CD4-positive, alpha-beta T cell treated with Interleukin-2 at 100 ng/mL for 4 hours (primary cell): ENCODE measurements around the gene PACS2.
"Not testable (repeated sequence)": the region's sequence is repeated elsewhere in the genome, so short reads cannot be mapped to it uniquely, and the experiment has no call there.

Source experiments
- DNase-seq: peaks from one replicate; pipeline ENCODE4 v3.0.0-alpha.2; 2020; ENCODE audit warnings: low spot score

Gene PACS2

DNA sequence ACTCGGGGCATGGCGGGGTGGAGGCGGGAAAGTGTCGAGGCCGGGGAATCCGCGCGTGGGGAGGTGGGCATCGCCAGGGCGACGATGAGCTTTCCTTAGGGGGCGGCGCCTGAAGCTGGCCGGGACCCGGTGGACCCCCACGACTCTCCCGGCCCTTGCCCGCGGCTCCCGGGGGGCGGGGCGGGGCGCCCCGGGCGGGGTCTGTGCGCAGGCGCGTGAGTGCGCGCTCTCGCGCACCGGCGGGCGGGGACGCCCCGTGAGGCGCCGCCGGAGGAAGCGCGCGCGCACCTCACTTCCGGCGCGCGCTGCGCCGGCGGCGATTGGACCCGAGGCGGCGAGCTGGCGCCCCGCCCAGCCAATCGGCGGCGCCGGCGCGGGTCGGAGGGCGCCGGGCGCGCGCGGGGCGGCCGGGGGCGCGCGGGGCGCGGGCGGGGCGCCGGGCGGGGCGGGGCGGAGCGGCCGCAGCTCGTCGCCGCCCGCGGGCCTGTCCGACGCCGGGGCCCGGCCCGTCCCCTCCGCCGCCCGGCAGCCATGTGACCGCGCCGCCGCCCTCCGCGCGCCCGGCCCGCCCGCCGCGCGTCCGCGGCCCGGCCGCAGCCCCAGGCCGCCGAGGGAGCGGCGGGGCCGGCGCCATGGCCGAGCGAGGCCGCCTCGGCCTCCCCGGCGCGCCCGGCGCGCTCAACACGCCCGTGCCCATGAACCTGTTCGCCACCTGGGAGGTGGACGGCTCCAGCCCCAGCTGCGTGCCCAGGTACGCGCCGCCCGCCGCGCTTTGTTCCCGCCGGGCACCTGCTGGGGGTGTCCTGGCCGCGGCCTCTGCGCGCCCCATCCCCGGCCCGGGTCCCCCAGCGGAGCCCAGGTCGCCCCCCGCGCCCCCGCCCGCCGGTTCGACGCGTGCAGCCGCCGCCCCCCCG lies at the start of gene PACS2:
PACS2 (plus strand) TSS at position 462 of the 914 bp plus-strand sequence; CDS start at position 633, 171 bp downstream.
- DNase-seq, result peak; percentile 74

DNA sequence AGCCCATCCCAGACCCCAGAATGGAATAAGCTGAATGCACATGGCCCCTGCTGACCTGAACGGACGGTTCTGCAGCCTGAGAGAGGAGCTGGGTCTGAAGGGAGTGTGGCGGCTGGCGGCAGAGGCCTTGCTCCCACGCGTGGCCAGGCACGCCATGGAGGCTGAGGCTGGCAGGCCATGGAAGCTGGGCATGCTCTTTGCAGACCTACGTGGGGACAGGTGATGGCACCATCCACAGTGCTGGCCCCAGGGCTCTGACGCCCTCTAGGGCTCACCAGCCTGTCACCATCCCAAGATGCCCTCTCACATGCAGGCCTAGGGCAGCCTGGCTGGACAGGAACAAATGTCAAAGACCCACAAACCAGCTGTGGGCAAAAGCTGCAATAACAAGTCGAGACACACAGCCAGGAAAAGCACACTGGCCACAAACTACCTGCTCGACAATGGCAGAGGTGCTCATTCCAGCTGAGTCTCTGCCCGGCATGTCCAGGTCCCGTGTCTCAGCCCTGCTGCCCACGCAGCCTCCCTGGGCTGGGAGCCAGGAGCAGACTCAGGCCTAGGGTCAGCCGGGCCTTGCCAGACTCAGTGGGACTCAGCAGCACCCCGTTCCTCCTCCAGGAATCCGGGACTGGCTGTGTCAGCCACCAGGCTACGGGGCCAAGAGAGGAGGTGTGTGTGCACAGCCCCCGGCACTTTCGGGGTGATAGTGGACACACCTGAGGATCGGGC lies 46.6 kb upstream of the PACS2 start:
- DNase-seq, result no peak

DNA sequence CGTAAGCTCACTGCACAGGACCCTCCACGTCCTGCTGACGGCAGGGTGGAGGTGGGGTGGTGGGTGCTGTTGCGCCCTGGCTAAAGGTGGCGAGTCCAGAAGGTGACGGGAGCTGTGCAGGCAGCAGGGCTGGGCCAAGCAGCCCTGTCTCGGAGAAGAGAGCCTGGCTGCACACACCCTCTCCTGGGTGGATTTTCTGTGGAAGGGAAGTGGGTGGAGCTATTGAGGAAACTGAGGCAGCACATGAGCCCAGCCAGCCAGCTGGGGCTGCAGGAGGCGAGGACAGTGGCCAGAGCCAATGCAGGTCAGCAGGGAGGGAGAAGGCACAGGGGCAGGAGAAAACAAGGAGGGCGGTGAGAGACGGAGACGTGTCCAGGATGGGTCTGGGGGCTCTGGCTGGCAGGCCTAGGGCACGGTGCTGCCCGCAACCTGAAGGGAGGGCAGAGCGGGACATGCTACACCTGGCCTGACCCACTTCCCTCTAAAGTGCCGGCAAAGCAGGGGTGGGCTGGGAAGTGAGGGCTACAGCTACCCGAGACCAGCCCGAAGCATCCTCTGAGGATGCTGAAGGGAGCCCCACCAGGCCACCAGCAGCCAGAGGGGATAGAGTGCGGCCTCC lies 45.7 kb upstream of the PACS2 start:
- DNase-seq, result no peak

DNA sequence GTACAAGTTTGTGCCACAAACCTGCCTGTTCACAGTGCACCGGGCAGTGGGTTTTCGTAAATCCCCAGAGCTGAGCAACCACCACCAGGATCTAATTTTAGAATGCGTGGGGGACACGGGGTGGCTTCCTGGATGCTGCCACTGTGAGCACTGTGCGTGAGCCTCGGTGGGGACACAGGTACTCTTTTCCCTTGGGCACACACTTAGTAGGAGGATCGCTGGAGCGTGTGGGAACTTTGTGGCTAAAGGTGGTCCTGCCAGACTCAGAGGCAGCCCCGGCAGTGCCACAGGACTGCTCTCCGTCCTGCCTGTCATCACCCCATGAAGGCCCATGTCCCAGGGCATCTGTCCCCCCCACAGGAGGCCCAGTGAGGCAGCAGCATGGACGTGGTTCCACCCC lies 45.1 kb upstream of the PACS2 start:
- no peak for DNase-seq

DNA sequence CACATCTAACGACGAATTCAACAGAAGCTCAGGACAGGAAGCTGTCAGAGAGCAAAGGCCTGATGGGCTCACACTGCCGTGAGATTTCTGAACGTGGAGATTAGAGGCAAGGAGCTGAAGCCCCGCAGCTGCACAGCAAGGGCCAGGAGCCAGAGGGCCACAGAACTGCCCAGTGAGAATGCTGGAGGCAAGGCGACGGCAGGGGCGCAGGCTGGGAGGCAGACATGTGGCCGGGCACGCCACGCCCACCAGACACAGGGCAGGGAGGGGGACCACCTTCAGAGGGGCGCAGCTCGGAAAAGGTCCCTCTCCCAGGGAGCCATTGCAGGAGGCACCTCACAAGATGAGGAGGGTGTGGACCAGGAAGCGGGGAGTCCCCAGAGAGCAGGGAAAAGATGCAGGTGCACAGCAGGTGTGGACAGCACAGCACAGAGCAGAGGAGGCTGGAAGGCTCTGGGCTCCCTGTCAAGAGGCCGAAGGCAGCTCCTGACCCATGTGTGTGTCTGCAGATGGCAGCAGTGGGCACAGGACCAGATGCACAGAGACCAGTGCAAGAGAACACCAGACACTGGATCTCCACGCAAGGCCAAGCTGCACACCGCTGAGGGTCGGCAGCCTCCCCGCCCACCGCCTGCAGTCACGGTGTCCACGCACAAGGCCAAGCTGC lies 43.2 kb upstream of the PACS2 start:
- no peak for DNase-seq

DNA sequence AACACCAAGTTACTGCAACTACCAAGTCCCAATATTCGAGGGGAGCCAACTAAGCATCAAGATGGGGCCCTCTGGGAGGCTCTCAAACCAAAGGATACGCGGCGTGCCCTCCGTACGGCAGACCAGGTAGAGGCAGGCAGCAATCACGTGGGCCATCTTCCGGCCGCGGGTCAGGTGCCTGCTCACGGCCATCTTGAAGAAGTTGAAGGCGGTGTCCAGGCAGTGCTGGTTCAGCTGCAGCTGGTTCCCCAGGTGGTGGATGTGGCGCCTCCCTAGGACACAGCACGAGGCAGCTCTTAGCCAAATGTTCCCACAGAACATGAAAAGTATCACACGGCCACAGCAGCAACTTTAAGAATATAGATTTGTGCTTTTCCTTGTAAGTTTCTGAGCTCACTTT lies 41.9 kb upstream of the PACS2 start:
- DNase-seq, result no peak

DNA sequence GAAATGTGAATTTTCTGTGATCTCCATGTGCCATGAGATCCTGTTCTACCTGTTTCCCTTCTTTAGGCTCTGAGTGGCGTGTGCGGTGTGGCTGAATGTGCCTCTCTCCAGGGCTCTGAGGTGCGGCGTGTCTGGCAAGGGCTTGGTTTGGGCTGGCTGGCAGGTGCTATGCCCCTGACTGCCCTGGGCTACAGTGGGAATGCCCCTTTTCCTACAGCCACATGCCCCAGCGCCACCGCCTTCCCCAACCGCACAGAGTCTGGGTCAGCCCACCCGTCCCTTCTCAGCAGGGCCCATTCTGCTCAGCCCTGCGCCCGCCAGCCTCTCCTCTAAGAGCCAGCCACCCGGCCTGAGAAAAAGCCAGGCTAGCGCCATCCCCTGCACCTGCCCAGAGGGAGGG lies 41.5 kb upstream of the PACS2 start:
- no peak for DNase-seq

DNA sequence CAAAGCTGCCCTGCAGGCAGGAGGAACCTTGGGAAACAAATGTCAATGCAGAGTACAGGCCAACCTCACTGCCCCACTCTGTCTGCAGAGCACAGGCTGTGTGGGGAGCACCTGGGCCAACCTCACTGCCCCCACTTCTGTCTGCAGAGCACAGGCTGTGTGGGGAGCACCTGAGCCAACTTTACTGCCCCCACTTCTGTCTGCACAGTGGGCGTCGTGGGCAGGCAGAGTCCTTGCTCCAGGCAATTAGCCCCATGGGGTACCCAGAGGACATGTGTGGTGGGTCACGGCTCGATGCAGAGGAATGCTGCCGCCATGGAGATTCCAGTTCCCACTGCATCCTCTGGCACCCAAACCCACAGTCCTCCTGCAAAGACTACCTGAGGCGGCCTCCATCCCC lies 39.9 kb upstream of the PACS2 start:
- DNase-seq, result no peak

DNA sequence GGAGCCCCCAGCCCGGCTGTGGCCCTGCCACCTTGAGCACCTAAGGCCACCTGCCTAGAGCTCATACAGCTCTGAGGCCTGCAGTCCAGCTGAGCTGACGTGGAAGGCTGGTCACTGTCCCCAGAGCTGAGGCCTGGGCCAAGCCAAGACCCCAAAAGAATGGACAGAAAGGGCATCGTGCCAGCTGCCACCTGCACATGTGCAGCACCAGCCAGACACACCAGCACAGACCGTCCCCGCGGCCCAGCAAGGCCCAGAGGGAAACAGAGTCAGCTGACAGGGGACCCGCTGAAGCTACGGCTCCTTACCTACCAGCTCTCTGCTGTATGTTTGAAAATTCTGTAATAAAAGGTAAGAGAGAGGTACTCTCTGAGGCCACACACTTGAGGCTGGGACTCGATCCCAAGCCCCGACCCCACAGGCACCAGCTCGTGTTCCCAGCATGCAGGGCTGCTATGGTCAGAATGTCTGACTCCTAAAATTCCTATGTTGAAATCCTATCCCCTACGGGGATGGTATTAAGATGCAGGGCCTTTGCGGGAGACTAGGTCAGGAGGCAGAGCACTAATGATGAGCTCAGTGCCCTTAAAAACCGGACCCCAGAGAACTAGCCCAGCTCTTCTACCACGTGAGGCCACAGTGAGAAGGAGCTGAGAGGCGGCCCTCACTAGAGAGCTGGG lies 39.1 kb upstream of the PACS2 start:
- DNase-seq, result no peak

DNA sequence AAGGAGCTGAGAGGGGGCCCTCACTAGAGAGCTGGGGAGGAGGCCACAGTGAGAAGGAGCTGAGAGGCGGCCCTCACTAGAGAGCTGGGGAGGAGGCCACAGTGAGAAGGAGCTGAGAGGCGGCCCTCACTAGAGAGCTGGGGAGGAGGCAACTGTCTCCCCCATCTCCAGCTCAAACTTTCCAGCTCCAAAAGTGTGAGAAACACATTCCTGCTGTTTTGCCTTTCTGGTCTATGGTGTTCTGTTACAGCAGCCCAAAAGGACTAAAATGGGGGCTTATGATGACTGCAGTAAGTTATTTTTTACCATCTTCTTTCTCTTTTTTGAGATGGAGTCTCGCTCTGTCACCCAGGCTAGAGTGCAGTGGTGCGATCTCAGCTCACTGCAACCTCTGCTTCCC lies 37.1 kb upstream of the PACS2 start:
- DNase-seq, result not testable (repeated sequence)

DNA sequence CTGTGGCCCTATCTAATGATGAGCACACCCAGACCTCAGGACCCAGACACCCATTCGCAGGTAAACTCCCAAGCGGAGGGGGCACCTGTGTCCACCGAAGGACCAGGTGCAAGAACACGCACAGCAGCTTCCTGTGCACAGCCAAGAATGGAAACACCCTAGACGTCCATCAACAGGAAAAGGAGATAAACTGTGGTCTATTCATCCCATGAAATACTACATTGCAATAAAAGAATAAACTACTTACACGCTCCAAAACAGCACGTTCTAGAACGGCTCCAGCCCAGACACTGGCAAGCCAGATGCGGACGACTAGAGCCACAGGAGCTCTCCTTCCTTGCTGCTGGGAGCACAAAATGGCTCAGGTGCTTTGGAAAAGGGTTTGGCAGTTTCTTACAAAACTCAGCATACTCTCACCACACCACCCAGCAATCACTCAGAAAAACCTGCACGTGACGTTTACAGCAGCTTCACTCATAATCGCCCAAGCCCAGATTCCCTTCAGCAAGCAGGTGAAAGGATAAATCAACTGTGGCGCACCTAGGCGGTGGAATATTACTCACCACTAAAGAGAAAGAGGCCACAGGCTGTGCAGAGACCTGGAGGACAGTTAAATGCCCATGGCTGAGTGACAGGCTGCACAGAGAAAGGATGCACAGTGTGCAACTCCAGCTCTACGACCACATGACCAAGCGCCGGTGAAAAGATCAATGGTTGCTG lies 34.7 kb upstream of the PACS2 start:
- no peak for DNase-seq

DNA sequence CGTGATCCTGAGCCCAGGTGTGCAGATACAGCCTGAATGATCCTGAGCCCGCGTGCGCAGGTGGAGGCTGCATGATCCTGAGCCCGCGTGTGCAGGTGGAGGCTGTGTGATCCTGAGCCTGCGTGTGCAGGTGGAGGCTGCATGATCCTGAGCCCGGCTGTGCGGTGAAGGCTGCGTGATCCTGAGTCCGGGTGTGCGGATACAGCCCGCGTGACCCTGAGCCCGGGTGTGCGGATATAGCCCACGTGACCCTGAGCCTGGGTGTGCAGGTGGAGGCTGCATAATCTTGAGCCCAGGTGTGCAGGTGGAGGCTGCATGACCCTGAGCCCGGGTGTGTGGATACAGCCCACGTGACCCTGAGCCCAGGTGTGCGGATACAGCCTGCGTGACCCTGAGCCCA lies 34.0 kb upstream of the PACS2 start:
- no peak for DNase-seq

DNA sequence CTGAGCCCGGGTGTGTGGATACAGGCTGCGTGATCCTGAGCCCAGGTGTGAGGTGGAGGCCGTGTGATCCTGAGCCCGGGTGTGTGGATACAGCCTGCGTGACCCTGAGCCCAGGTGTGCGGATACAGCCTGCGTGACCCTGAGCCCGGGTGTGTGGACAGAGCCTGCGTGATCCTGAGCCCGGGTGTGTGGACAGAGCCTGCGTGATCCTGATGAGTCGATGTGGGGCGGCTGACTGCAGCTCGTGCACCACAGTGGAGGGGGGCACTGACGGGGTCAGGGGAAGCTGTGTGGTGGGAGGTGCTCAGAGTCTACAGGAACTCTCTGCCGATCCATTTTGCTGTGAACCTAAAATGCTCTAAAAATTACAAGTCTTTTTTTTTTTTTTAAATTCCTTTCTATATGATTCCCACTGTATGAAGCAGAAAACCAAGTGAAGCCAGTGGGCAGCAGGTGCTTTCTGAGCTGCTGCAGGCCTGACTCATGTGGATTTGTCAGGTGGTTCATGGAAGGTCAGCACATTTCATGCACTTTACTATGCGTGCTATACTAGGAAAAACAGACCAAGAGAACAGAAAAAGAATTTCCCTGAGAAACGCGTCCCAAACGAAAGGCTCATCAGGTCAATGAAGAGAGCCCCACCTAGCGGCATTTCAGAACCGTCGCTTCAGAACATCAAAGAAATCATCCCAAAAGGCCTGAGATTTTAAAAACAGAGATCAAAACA lies 33.0 kb upstream of the PACS2 start:
- DNase-seq, result peak; percentile 37

DNA sequence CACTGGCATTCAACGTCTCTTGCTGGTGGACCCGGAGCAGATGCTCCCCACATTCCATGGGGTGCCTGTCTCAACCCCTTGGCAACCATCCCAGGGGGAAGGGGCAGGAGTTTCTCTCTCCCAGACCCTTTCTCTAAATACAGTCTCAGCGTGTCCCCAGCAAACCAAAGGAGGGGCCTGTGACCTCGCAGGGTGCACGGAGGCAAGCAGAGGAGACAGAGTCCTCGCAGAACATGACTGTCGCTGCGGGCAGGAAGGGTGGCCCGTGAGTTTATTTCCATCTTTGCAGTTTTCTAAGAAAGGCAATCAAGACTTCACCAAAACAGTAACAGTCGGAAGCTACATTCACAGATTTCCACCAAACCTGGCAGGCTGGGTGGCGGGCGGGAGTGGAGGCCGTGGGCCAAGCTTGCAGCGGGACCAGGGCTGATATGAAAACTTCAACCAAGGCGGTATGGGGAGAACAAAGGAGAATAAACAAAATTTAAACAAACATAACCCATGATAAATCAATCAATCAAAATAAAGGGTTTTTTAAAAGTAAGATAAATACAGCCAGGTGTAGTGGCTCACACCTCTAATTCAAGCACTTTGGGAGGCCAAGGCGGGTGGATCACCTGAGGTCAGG lies 32.3 kb upstream of the PACS2 start:
- no peak for DNase-seq

DNA sequence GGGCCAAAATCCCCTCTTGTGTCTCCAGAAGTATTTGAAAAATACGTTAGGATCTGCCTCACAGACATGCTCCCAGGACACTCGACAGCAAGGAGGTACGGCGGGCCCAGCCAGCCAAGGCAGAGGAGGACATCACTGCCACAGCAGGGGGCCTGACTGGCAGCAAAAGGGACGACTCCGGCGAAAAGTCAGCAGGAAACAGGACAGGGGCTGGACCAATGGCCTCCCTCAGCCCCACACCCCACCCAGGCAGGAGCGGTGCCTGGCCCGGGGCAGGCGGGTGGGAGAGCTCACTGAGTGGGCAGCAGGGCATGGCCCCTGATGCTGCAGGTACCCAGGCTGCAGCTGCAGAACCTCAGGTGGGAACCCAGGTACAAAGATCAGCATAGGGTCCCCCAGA lies 31.5 kb upstream of the PACS2 start:
- no peak for DNase-seq

DNA sequence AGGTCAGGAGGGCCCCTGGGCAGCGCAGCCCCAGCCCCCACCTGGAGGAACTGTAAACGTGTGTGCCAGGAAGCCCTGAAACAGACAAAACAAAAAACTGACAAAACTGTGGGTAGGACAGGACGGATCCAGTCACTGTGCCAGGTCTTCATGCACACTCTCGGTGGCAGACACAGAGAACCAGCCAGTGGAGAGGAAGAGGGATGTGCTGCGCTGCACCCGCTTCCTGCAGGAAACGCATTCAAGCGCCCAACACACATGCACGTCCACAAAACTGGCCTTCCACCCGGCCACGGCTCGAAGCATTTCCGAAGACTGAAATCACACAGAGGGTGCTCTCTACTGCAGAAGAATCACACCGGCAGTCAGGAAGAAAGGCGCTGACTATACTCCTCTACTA lies 30.6 kb upstream of the PACS2 start:
- no peak for DNase-seq

DNA sequence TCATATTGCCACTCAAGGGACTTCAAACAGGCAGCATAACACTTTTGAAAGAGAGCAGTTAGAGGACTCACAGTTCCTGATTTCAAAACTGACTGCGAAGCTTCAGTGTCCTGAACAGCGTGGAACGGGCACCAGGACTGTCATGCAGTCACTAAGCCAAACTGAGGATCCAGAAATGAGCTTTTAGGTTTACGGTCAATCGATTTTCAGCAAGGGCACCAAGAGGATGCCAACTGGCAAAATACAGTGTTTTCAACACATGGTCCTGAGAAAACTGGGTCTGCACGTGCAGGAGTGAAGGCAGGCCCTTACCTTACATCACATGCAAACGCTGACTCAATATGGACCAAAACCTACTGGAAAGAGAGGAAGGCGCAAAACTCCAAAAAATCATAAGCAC lies 29.4 kb upstream of the PACS2 start:
- no peak for DNase-seq

DNA sequence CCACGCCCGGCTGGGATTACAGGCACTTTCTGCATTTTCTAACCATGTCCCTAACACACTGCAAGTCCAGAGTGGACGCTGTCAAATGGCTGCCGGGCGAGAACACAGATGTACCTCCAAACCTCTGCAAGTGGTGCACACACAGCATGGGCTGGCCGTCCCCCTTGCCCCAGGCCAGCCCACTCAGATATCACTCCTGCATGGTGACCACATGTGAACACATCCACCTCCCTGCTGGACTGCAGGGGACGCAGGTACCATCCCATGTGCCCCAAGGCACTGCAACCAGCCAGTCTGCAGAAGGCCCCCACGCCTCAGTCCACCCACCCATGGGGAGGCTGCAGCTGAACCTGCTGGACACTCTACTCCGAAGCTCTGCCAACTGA lies 27.8 kb upstream of the PACS2 start:
- no peak for DNase-seq

DNA sequence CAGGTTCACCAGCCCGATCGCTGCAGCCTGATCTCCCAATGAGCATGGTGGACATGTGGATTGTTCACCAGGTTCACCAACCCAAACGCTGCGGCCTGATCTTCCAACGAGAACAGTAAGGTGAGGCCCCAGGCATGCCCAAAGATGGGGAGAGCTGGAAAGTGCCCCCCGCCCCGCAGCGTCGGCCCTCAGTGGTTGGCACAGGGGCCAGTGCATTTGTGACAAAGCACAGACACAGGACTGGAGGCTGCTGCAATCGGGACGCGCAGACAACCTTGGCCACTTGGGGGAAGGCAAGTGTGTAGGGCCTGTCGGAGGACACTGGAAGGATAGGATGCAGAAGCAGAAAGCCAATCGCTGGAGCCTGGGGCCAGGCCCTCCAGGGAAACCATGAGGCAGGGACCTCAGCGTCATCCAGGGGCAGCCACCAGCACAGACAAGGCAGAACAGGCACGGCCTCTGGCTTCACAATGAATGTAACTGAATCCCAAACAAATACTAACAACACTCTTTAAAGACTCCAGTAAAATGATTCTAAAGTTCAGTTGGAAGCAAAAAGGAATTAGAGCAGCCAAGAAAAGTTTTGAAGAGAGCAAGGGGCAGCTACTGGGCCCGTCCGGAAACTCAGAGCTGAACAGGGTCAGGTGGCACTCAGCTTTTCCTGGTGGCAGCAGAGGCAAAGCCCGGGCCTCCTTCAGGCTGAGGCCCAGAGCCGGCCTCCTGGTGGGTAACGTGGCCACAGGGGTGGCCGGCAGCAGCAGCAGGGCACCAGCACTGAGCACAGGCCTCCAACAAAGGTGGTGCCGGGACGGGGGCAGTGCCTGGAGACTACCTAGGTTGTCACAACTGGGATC lies 27.1 kb upstream of the PACS2 start:
- no peak for DNase-seq
